Osteoblast (primary cell): Measurements from ENCODE around the gene NLGN1. TPM values are rescaled to one million over a fixed set of nuclear protein-coding genes. Genes with fewer than 3 reads are reported as not detected.

Experiments used
- DNase-seq: peaks from one replicate; pipeline ENCODE4 v3.0.0; 2011; ENCODE audit warnings: low spot score, mixed read lengths; ENCODE audit not compliant: insufficient read length; ENCODE audit errors: missing footprints
- H2AFZ ChIP-seq: 2 replicates; pipeline ENCODE4 v1.6.0; 2011; ENCODE audit warnings: mild to moderate bottlenecking, low read length
- H3K27ac ChIP-seq: 2 replicates; pipeline ENCODE4 v1.5.1; 2011; ENCODE audit warnings: mild to moderate bottlenecking, low read depth, low read length, moderate library complexity
- H3K27me3 ChIP-seq: 2 replicates; pipeline ENCODE4 v1.6.0; 2012; ENCODE audit warnings: mild to moderate bottlenecking, control low read depth, inconsistent platforms, low read length, moderate library complexity; ENCODE audit not compliant: insufficient read depth
- H3K36me3 ChIP-seq: 2 replicates; pipeline ENCODE4 v1.5.1; 2011; ENCODE audit warnings: mild to moderate bottlenecking, low read length, control low read depth, moderate library complexity; ENCODE audit not compliant: insufficient read depth
- H3K4me1 ChIP-seq: 2 replicates; pipeline ENCODE4 v1.5.1; 2011; ENCODE audit warnings: mild to moderate bottlenecking, low read length, control low read depth, moderate library complexity; ENCODE audit not compliant: insufficient read depth
- H3K4me2 ChIP-seq: 2 replicates; pipeline ENCODE4 v1.6.0; 2011; ENCODE audit warnings: mild to moderate bottlenecking, low read length; ENCODE audit not compliant: insufficient read depth
- H3K4me3 ChIP-seq: fragments of 200-600 bp; sonication (generic); 3 replicates; pipeline ENCODE4 v1.5.1; 2012; ENCODE audit warnings: mild to moderate bottlenecking, low read length, inconsistent platforms; ENCODE audit not compliant: insufficient read depth
- H3K79me2 ChIP-seq: 2 replicates; pipeline ENCODE4 v1.6.0; 2012; ENCODE audit warnings: mild to moderate bottlenecking, low read length, control low read depth, inconsistent platforms; ENCODE audit not compliant: insufficient read depth
- H3K9me3 ChIP-seq: 2 replicates; pipeline ENCODE4 v1.5.1; 2011; ENCODE audit warnings: low read depth, low read length, control low read depth
- H4K20me1 ChIP-seq: 2 replicates; pipeline ENCODE4 v1.6.0; 2012; ENCODE audit warnings: mild to moderate bottlenecking, low read length, control low read depth; ENCODE audit not compliant: insufficient read depth
- CTCF ChIP-seq: IDR thresholded peaks from 2 replicates; pipeline ENCODE4 v1.5.1; 2011; ENCODE audit warnings: mild to moderate bottlenecking, low read depth, low read length, moderate library complexity; ENCODE audit errors: extremely low read depth
- total RNA-seq: library from RNA; depleted of rRNA; stranded (reverse); fragments of >200 nt; gene quantifications from 2 replicates; pipeline ENCODE4 v1.2.3, GENCODE V29; 2012

The NLGN1 gene
- total RNA-seq, 1 donor: 9.0 TPM

- no peak for TF ChIP-seq CTCF
- Histone ChIP-seq H3K9me3 (no peaks in the 10 kb centered on the region), H2AFZ (no peak overlapping the region), H3K27ac (no peak overlapping the region), H3K4me1 (no peaks in the 10 kb centered on the region), H3K4me2 (no peak overlapping the region), H3K27me3 (no peaks in the 10 kb centered on the region), H3K36me3 (no peaks in the 10 kb centered on the region), H4K20me1 (no peaks in the 10 kb centered on the region), H3K4me3 (no peak overlapping the region), H3K79me2 (no peaks in the 10 kb centered on the region)
- no peak for DNase-seq
These were observed 651.9 kb downstream of the NLGN1 start for GRCh38 chr3:174049472-174049871.

- TF ChIP-seq CTCF: no peak
- H3K27ac ChIP-seq: no peak overlapping the region
- DNase-seq: no peak
These were observed 653.6 kb downstream of the NLGN1 start for GRCh38 chr3:174051191-174051590.

GRCh38 chr3:174058804-174059203, 661.3 kb downstream of the NLGN1 start:
- H3K27ac ChIP-seq: no peak overlapping the region
- no peaks in the 10 kb centered on the region for H3K4me1 ChIP-seq
- H3K36me3 ChIP-seq: no peaks in the 10 kb centered on the region
- no peak for DNase-seq
- no peak overlapping the region for H3K4me2 ChIP-seq
- H3K9me3 ChIP-seq: no peaks in the 10 kb centered on the region
- no peak for TF ChIP-seq CTCF
- no peaks in the 10 kb centered on the region for H3K27me3 ChIP-seq
- H3K4me3 ChIP-seq: no peak overlapping the region
- peak overlapping the region; percentile 30 for H2AFZ ChIP-seq
- no peaks in the 10 kb centered on the region for H3K79me2 ChIP-seq
- no peaks in the 10 kb centered on the region for H4K20me1 ChIP-seq

More at GRCh38 chr3:174051191-174051590, 653.6 kb downstream of the NLGN1 start:
- Histone ChIP-seq H2AFZ (no peak overlapping the region), H3K4me2 (no peak overlapping the region), H4K20me1 (no peaks in the 10 kb centered on the region), H3K9me3 (no peaks in the 10 kb centered on the region), H3K4me3 (no peak overlapping the region), H3K79me2 (no peaks in the 10 kb centered on the region), H3K4me1 (no peaks in the 10 kb centered on the region), H3K27me3 (no peaks in the 10 kb centered on the region), H3K36me3 (no peaks in the 10 kb centered on the region)

GRCh38 chr3:174060431-174060830, 662.9 kb downstream of the NLGN1 start:
- no peak for DNase-seq
- no peak overlapping the region for H3K27ac ChIP-seq
- no peaks in the 10 kb centered on the region for H3K36me3 ChIP-seq
- H3K4me3 ChIP-seq: no peak overlapping the region
- H2AFZ ChIP-seq: no peak overlapping the region
- H3K27me3 ChIP-seq: no peaks in the 10 kb centered on the region
- no peaks in the 10 kb centered on the region for H3K4me1 ChIP-seq
- H3K9me3 ChIP-seq: no peaks in the 10 kb centered on the region
- no peaks in the 10 kb centered on the region for H3K79me2 ChIP-seq
- no peak overlapping the region for H3K4me2 ChIP-seq
- no peaks in the 10 kb centered on the region for H4K20me1 ChIP-seq
- no peak for TF ChIP-seq CTCF
